ENCODE measurements around the gene OBSL1.
A peak's percentile ranks its signal among the peaks of the same experiment; 100 is the strongest.

The OBSL1 gene

GRCh38 chr2:219596954-219597551 is 25.7 kb upstream of the OBSL1 start:
- DNase-seq: no peak

GRCh38 chr2:219595256-219595655 is 23.9 kb upstream of the OBSL1 start:
- peak; percentile 88 for DNase-seq

DNA sequence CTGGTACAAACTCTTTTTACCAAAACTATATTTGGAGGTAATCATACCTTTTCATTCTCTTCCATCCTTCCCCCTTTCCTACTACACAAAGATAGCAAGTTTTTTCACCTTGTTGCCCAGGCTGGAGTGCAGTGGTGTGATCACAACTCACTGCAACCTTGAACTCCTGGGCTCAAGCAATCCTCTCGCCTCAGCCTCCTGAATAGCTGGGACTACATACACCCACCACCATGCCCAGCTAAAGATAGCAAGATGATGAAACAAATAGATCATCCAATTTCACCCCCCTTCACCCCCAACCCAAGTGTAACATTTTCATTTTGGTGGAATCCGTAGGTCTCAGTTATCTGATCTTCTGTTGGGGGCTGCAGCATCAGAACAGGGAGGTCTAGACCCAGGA is 21.8 kb upstream of the OBSL1 start:
- no peak for DNase-seq

GRCh38 chr2:219592736-219593135 is 21.4 kb upstream of the OBSL1 start:
- no peak for DNase-seq

DNA sequence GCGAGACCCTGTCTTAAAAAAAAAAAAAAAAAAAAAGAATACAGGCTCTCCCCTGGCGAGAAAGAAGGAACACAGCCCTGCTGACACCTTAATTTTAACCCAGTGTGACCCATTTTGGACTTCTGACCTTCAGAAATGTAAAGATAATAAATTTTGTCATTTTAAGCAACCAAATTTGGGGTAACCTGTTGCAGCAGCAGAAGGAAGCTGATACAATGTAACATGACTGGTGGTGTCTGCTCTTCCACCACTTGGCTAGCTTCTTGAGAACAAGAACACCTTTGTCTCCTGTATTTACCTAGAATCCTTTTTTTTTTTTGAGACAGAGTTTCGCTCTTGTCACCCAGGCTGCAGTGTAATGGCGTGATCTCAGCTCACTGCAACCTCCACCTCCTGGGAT is 19.8 kb upstream of the OBSL1 start:
- no peak for DNase-seq

- DNase-seq: no peak
Measured at GRCh38 chr2:219581346-219581745, 10.0 kb upstream of the OBSL1 start.

DNA sequence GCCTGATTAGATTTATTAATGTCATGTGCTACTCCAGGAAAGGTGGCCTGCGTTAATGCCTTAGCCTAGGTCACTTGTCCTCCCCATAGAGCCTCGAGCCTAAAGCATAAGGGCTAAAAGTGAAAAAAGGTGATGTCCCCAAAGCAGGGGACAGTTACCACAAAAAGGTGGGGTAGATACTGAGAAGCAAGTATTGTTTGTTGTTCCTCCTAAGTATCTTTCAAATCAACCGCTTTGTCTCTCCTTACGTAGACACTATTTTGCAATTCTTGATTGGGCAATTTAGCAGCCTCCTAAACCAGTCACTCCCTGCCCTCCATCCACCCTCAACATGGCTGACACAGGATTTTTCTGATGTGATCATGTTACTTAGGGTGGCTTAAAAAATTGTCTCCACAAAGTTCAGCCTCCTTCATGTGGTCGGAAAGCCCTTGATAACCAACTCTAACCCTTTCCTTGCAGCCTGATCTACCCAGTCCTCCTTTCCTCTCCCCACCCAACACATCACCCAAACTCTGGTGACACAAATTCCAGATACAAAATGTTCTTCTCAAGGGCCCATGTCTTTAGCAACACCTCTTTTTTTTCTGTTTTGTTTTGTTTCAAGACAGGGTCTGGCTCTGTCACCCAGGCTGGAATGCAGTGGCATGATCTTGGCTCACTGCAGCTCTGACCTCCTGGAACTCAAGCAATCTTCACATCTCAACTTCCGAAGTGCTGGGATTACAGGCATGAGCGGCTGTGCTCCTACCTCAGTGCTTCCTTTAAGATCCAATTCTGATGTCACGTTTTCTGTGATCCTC is 7.7 kb upstream of the OBSL1 start:
- peak; percentile 44 for DNase-seq

- no peak for DNase-seq
Measured at GRCh38 chr2:219576505-219577388, 5.4 kb upstream of the OBSL1 start.

DNA sequence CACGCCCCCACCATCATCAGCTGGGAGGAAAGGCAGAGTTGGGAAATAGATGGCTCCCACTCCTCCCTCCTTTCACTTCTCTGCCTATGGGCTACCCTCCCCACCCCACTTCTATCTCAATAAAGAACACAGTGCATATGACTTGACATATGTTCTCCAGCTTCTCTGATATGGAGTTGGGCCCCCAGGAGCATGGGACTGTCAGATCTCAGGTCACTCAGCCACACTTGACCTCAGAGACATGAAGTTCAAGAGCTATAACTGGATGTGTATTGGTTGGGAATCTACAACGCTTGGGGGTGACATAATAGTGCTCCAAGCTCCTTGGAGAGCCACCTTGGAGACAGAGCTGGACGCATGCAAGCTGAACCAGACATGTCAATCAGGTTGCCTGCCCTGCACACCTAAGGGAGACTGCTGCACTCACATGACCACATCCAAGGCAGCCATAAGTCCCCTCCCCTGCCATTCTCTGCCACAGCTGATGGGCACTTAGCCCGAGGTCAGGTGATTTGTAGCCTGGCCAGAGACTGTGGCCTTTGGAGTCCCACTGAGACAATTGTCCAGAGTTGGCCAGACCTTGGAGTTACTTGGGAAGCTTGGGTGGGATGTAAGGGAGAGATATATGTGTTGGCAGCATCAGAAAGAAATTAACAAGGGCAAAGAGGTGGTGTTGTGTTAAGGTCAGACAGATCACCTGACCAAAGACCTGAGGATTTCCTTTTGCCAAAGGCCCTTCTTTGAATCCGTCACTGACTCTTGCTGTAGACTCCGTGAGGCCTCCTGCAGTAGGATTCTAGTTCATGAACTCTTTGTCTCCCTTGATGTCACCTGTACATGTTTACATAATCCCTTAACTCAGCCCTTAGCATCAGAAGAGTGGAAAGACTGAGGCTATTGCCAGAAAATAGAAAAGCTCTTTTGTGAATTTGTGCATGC is 4.5 kb upstream of the OBSL1 start:
- peak; percentile 12 for DNase-seq

GRCh38 chr2:219574484-219575311 is 3.4 kb upstream of the OBSL1 start:
- no peak for DNase-seq

GRCh38 chr2:219573166-219573565 is 1.8 kb upstream of the OBSL1 start:
- no peak for DNase-seq

DNA sequence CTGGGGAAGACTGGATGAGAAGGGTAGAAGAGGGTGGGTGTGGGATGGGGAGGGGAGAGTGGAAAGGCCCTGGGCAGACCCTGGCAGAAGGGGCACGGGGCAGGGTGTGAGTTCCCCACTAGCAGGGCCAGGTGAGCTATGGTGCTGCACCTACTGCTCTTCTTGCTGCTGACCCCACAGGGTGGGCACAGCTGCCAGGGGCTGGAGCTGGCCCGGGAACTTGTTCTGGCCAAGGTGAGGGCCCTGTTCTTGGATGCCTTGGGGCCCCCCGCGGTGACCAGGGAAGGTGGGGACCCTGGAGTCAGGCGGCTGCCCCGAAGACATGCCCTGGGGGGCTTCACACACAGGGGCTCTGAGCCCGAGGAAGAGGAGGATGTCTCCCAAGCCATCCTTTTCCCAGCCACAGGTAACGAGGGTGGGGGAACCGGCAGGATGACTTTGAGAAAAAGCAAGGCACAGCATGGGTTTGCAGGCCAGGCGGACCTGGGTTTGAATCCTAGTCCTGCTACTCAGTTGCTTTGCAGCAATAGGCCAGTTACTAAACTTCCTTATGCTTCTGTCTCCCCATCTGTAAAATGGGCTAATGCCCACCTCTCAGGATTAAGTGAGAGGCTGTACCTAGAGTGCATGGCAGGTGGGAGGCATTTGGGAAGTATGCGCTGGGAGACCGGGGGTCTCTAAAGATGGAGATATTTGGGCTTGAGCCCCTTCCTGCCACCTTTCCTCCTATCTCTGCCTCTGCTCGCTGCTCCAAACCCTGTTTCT is 1.1 kb upstream of the OBSL1 start, which contains the start of gene INHA:
Gene INHA, plus strand, starts transcription at position 74 of the 765 bp plus-strand sequence. Its CDS starts 65 bp downstream, at position 139.
- peak; percentile 13 for DNase-seq

DNA sequence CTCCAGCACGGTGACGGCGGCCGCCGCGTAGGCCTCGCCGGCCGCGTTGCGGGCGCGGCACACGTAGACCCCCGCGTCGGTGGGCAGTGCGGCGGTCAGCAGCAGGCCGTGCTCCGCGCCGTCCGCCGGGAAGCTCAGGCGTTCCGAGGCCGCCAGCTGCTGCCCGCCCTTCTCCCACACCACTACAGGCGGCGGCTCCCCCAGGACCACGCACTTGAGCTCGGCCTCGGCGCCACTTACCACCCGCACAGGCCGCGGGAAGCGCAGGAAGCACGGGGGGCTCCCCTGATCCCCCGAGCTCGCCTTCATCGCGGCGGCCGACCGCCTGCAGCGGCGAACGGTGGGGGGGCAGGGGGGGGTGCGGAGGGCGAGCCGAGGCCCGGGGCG is 422 bp downstream of the OBSL1 start:
- no peak for DNase-seq

GRCh38 chr2:219570194-219570923 is 980 bp downstream of the OBSL1 start:
- peak; percentile 24 for DNase-seq

DNA sequence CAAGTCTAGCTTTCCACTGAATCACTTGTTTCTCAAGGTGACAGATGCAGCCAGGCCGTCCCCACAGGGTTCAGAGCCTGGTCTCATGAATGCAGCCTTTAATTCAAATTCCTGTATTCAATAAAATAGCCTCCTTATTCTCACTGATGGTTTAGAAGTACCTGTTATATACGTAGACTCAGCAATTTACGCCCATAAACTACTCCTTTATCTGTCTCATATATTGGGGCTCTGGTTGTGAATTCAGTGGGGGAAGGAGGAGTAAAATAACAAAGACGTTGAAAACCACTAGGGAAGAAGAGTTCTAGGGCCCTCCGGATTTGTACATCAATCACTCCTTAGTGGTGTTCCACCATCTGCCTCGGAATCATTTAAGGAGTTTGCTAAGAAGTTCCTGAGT is 1.7 kb downstream of the OBSL1 start:
- DNase-seq: no peak

GRCh38 chr2:219569041-219569440 is 2.3 kb downstream of the OBSL1 start:
- no peak for DNase-seq

DNA sequence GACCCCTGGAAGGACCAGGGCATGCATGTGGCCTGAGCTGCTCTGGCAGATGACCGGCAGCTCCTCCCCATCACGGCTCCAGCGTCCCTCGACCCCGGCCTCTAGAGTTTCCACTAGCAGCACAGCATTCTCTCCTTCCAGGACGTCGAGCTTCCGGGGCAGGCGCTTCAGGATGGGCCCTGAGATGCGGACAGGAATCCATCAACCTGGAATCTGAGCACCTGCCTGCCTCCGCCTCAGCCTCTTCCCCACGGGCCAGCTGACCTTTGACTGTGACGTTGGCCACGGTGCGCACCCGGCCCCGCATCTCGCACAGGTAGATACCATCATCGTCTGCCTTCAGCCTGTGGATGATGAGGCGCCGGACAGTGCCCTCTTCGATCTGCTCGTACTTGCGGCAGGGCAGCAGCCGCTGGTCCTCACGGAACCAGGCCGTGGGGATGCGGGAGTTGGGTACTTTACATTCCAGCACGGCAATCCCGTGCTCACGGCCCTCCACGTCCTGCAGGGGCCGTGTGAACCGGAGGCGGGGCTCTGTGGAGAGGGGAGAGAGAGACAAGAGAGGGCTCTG is 3.5 kb downstream of the OBSL1 start:
- DNase-seq: no peak

DNA sequence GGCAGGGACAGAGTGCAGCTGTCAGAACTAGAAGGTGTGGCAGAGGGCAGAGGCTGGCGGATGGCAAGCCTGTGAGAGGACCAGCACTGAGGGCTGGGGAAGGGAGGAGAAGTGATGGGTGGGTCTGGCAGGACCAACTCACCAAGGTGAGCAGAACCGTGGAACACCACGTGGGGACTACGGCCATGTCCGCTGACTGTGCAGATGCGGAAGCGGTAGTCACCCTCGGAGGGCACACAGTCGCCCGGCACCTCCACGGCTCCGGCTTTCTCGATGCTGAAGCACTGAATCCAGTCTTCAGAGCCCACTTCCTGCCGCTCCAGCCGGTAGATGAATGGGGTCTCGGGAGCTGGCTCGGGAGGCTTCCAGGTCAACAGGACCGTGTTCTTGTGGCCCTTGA is 4.2 kb downstream of the OBSL1 start:
- no peak for DNase-seq

GRCh38 chr2:219566640-219567039 is 4.7 kb downstream of the OBSL1 start:
- DNase-seq: no peak
